Measurements from ENCODE around the gene GJA10.
"Not testable (repeated sequence)": the region's sequence is repeated elsewhere in the genome, so short reads cannot be mapped to it uniquely, and the experiment has no call there.

Gene GJA10

GRCh38 chr6:89894169-89894568 lies at the start of gene GJA10:
Gene GJA10 (plus strand): TSS chr6:89894469. CDS start chr6:89894469, 0 bp downstream.
- no peak for DNase-seq (ENCODE audit: low spot score)

- DNase-seq (ENCODE audit: low spot score), result not testable (repeated sequence)
These were observed 46.8 kb upstream of the GJA10 start for GRCh38 chr6:89847513-89847912.

GRCh38 chr6:89853068-89853467 lies 41.2 kb upstream of the GJA10 start:
- DNase-seq (ENCODE audit: low spot score), result peak; percentile 37

GRCh38 chr6:89858041-89858440 lies 36.2 kb upstream of the GJA10 start:
- no peak for DNase-seq (ENCODE audit: low spot score)

GRCh38 chr6:89859744-89860143 lies 34.5 kb upstream of the GJA10 start:
- no peak for DNase-seq (ENCODE audit: low spot score)

GRCh38 chr6:89862273-89862672 lies 32.0 kb upstream of the GJA10 start:
- DNase-seq (ENCODE audit: low spot score), result no peak

GRCh38 chr6:89862698-89863097 lies 31.6 kb upstream of the GJA10 start:
- DNase-seq (ENCODE audit: low spot score), result no peak

GRCh38 chr6:89866024-89866678 lies 28.1 kb upstream of the GJA10 start:
- no peak for DNase-seq (ENCODE audit: low spot score)

GRCh38 chr6:89873721-89874120 lies 20.5 kb upstream of the GJA10 start:
- no peak for DNase-seq (ENCODE audit: low spot score)

- DNase-seq (ENCODE audit: low spot score), result no peak
These were observed 19.8 kb upstream of the GJA10 start for GRCh38 chr6:89874438-89874837.

- no peak for DNase-seq (ENCODE audit: low spot score)
These were observed 7.7 kb upstream of the GJA10 start for GRCh38 chr6:89886378-89887120.

- peak; percentile 16 for DNase-seq (ENCODE audit: low spot score)
These were observed 6.7 kb upstream of the GJA10 start for GRCh38 chr6:89887452-89888137.

GRCh38 chr6:89888138-89888514 lies 6.1 kb upstream of the GJA10 start:
- DNase-seq (ENCODE audit: low spot score), result no peak

GRCh38 chr6:89888871-89889270 lies 5.4 kb upstream of the GJA10 start:
- DNase-seq (ENCODE audit: low spot score), result no peak

- not testable (repeated sequence) for DNase-seq (ENCODE audit: low spot score)
These were observed 3.3 kb upstream of the GJA10 start for GRCh38 chr6:89890845-89891528.

GRCh38 chr6:89892577-89892976 lies 1.7 kb upstream of the GJA10 start:
- DNase-seq (ENCODE audit: low spot score), result not testable (repeated sequence)

GRCh38 chr6:89895276-89895874 lies 1.1 kb downstream of the GJA10 start:
- peak; percentile 43 for DNase-seq (ENCODE audit: low spot score)

- not testable (repeated sequence) for DNase-seq (ENCODE audit: low spot score)
These were observed 16.0 kb downstream of the GJA10 start for GRCh38 chr6:89910001-89910901.

- no peak for DNase-seq (ENCODE audit: low spot score)
These were observed 16.6 kb downstream of the GJA10 start for GRCh38 chr6:89910902-89911240.

GRCh38 chr6:89916136-89916920 lies 22.1 kb downstream of the GJA10 start:
- DNase-seq (ENCODE audit: low spot score), result no peak

Data from hepatic stellate cell (primary cell).